HL-60 (cell line): ENCODE measurements around the gene HAO1.

ENCODE experiments used
- POLR2AphosphoS5 ChIP-seq: IDR thresholded peaks from 2 replicates; pipeline ENCODE4 v1.6.1; 2012; ENCODE audit warnings: low read depth
- TF ChIP-seq, protein P1 (sequence below): IDR thresholded peaks from one replicate; pipeline ENCODE4 v1.5.1; 2011; ENCODE audit warnings: low read length, control low read depth, inconsistent platforms; ENCODE audit not compliant: insufficient read depth

DNA sequence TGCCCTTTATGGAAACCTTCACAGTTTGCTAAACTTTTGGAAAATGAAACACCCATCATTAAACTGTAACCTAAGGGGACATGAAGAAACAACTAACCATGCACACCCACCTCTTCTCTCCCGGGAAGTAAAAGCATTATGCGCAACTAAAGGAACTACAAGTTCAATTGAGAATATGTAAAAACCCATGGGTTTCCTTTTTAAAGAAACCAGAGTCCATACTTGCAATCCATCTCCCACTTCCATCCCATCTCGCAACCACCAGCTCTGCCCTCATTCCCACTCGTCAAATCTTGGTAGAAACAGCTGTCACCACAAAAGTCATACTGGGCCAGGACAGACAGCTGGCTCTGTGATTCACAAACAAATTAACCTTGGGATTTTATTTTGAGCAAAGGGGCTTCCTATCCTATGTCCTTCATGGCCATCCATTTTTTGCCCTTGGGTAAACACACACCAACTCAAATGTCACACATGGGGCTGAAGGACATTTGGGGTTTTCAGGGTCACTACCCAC lies 81.5 kb downstream of the HAO1 start:
- TF ChIP-seq, protein P1, sequence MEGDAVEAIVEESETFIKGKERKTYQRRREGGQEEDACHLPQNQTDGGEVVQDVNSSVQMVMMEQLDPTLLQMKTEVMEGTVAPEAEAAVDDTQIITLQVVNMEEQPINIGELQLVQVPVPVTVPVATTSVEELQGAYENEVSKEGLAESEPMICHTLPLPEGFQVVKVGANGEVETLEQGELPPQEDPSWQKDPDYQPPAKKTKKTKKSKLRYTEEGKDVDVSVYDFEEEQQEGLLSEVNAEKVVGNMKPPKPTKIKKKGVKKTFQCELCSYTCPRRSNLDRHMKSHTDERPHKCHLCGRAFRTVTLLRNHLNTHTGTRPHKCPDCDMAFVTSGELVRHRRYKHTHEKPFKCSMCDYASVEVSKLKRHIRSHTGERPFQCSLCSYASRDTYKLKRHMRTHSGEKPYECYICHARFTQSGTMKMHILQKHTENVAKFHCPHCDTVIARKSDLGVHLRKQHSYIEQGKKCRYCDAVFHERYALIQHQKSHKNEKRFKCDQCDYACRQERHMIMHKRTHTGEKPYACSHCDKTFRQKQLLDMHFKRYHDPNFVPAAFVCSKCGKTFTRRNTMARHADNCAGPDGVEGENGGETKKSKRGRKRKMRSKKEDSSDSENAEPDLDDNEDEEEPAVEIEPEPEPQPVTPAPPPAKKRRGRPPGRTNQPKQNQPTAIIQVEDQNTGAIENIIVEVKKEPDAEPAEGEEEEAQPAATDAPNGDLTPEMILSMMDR, result no peak
- no peak for TF ChIP-seq POLR2AphosphoS5
